ENCODE data around the gene CNOT11.

- TF ChIP-seq CTCF (IDR thresholded peaks at IDR 0.05; ENCODE audit: low read length) (no peak), EZH2 (IDR thresholded peaks at IDR 0.05; ENCODE audit: borderline replicate concordance, low read length) (no peak)
Measured at GRCh38 chr2:101252408-101253012, at the start of gene CNOT11.
